Trophoblast cell (in vitro differentiated cells and primary cell): Measurements from ENCODE around the gene PANX1.
A peak's percentile ranks its signal among the peaks of the same experiment; 100 is the strongest.

Experiments
- DNase-seq, 2 donors: peaks; one replicate each; pipeline ENCODE4 v3.0.0-alpha.2; 2016
- H2AFZ ChIP-seq: 2 replicates; pipeline ENCODE4 v1.6.1; 2013; ENCODE audit warnings: low read length, moderate library complexity, mild to moderate bottlenecking; ENCODE audit not compliant: insufficient read depth, poor library complexity
- H2AK5ac ChIP-seq: 2 replicates; pipeline ENCODE4 v1.6.1; 2013; ENCODE audit warnings: mild to moderate bottlenecking, low read length
- H2BK120ac ChIP-seq: 2 replicates; pipeline ENCODE4 v1.6.1; 2013; ENCODE audit warnings: low read length, mild to moderate bottlenecking, moderate library complexity; ENCODE audit not compliant: insufficient read depth, poor library complexity
- H2BK12ac ChIP-seq: 2 replicates; pipeline ENCODE4 v1.6.1; 2013; ENCODE audit warnings: mild to moderate bottlenecking, low read length, moderate library complexity
- H2BK5ac ChIP-seq: 2 replicates; pipeline ENCODE4 v1.6.1; 2013; ENCODE audit warnings: low read length, low read depth, moderate library complexity, mild to moderate bottlenecking; ENCODE audit not compliant: poor library complexity
- H3K14ac ChIP-seq: 2 replicates; pipeline ENCODE4 v1.6.1; 2013; ENCODE audit warnings: mild to moderate bottlenecking, low read length
- H3K18ac ChIP-seq: 2 replicates; pipeline ENCODE4 v1.6.1; 2013; ENCODE audit warnings: mild to moderate bottlenecking, low read length
- H3K23ac ChIP-seq: 2 replicates; pipeline ENCODE4 v1.6.1; 2013; ENCODE audit warnings: low read length
- H3K27ac ChIP-seq: 2 replicates; pipeline ENCODE4 v1.5.1; 2013; ENCODE audit warnings: low read depth, mild to moderate bottlenecking, inconsistent platforms, low read length, moderate library complexity
- H3K27me3 ChIP-seq: 2 replicates; pipeline ENCODE4 v1.6.1; 2013; ENCODE audit warnings: inconsistent platforms, mild to moderate bottlenecking, low read length, moderate library complexity; ENCODE audit not compliant: insufficient read depth
- H3K36me3 ChIP-seq, 2 experiments: 1 replicate in 1 of 2; 2 replicates in 1 of 2; pipeline ENCODE4 v1.6.1; 2013; ENCODE audit warnings: low read length in 2 of 2, mild to moderate bottlenecking in 2 of 2, moderate library complexity in 1 of 2; ENCODE audit not compliant: insufficient read depth in 2 of 2, control insufficient read depth in 1 of 2
- H3K4ac ChIP-seq: 2 replicates; pipeline ENCODE4 v1.6.1; 2013; ENCODE audit warnings: low read depth, mild to moderate bottlenecking, low read length, moderate library complexity
- H3K4me1 ChIP-seq, 2 experiments: 1 replicate in 1 of 2; 2 replicates in 1 of 2; pipeline ENCODE4 v1.6.1; 2013; ENCODE audit warnings: low read length in 2 of 2, mild to moderate bottlenecking in 2 of 2, moderate library complexity in 1 of 2; ENCODE audit not compliant: insufficient read depth in 2 of 2, control insufficient read depth in 1 of 2
- H3K4me2 ChIP-seq: 2 replicates; pipeline ENCODE4 v1.6.1; 2013; ENCODE audit warnings: inconsistent platforms, mild to moderate bottlenecking, low read length, moderate library complexity
- H3K4me3 ChIP-seq: 2 replicates; pipeline ENCODE4 v1.5.1; 2013; ENCODE audit warnings: mild to moderate bottlenecking, low read depth, low read length, inconsistent platforms
- H3K79me1 ChIP-seq: one replicate; pipeline ENCODE4 v1.6.1; 2013; ENCODE audit warnings: low read length
- H3K79me2 ChIP-seq: 2 replicates; pipeline ENCODE4 v1.6.1; 2013; ENCODE audit warnings: low read length, mild to moderate bottlenecking; ENCODE audit not compliant: control insufficient read depth, insufficient read depth, poor library complexity
- H3K9ac ChIP-seq: 2 replicates; pipeline ENCODE4 v1.6.1; 2013; ENCODE audit warnings: mild to moderate bottlenecking, low read length
- H3K9me3 ChIP-seq: 2 replicates; pipeline ENCODE4 v1.6.1; 2013; ENCODE audit warnings: low read depth, mild to moderate bottlenecking, control low read depth, inconsistent platforms, low read length; ENCODE audit not compliant: insufficient read depth
- H4K12ac ChIP-seq: 2 replicates; pipeline ENCODE4 v1.6.1; 2013; ENCODE audit warnings: low read depth, mild to moderate bottlenecking, low read length, moderate library complexity
- H4K8ac ChIP-seq: 2 replicates; pipeline ENCODE4 v1.6.1; 2013; ENCODE audit warnings: low read depth, mild to moderate bottlenecking, low read length, moderate library complexity
- H4K91ac ChIP-seq: one replicate; pipeline ENCODE4 v1.6.1; 2013; ENCODE audit warnings: low read depth, mild to moderate bottlenecking, low read length, moderate library complexity
- WGBS: extraction: QIAGEN DNeasy Blood & Tissue Kit; methylation state at CpG from one replicate; pipeline ENCODE4 v1.1.7; 2013; ENCODE audit warnings: missing lambda C conversion rate; ENCODE audit not compliant: insufficient read length, insufficient coverage; ENCODE audit errors: extremely low coverage; 5-methylcytosine and 5-hydroxymethylcytosine counted together

PANX1 gene

DNA sequence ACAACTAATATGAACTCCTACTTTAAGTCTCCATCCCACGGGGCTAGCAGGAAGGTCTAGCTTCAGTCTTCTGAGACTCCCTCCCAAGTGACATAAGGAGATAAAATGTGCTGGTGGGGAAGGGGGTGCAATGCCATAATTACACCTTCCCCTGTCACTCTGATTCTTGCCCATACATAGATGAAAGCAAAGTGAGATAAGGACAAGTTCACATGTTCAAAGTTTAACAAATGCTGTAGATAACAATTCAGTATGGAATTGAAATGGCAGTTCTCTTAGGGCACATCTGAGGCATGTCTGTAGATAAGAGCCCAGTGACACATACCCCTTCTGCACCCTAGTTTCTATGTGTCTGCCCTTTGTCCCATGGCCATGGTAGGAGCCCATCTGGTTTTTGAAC, 38.2 kb upstream of the PANX1 start:
- WGBS = no CpG with 5 or more reads among the region's 1 CpG
- no peak overlapping the region for H4K91ac ChIP-seq
- no peaks in the 10 kb centered on the region for H3K36me3 ChIP-seq
- no peaks in the 10 kb centered on the region for H3K79me1 ChIP-seq
- no peak overlapping the region for H3K27ac ChIP-seq
- no peak overlapping the region for H2BK120ac ChIP-seq
- H3K14ac ChIP-seq = no peak overlapping the region
- no peak overlapping the region for H2BK5ac ChIP-seq
- no peak overlapping the region for H3K9ac ChIP-seq
- H3K18ac ChIP-seq = no peak overlapping the region
- no peaks in the 10 kb centered on the region for H3K9me3 ChIP-seq
- no peak overlapping the region for H3K4me2 ChIP-seq
- H2AK5ac ChIP-seq = no peak overlapping the region
- no peak overlapping the region for H2AFZ ChIP-seq
- no peaks in the 10 kb centered on the region for H3K27me3 ChIP-seq
- H3K23ac ChIP-seq = no peak overlapping the region
- no peak overlapping the region for H3K4me3 ChIP-seq
- DNase-seq = no peak
- no peak overlapping the region for H4K8ac ChIP-seq
- H4K12ac ChIP-seq = no peak overlapping the region
- H3K79me2 ChIP-seq = no peaks in the 10 kb centered on the region
- no peak overlapping the region for H3K4ac ChIP-seq
- no peak overlapping the region for H2BK12ac ChIP-seq
- H3K4me1 ChIP-seq = no peaks in the 10 kb centered on the region

GRCh38 chr11:94091091-94091490, 37.5 kb upstream of the PANX1 start:
- no peak overlapping the region for H4K8ac ChIP-seq
- no peak overlapping the region for H4K91ac ChIP-seq
- H3K18ac ChIP-seq = no peak overlapping the region
- H2BK5ac ChIP-seq = no peak overlapping the region
- no peak overlapping the region for H3K4me3 ChIP-seq
- H3K27ac ChIP-seq = no peak overlapping the region
- no peaks in the 10 kb centered on the region for H3K4me1 ChIP-seq
- no peak overlapping the region for H2AK5ac ChIP-seq
- H3K79me1 ChIP-seq = no peaks in the 10 kb centered on the region
- H3K4ac ChIP-seq = no peak overlapping the region
- H3K14ac ChIP-seq = no peak overlapping the region
- WGBS = no CpG with 5 or more reads among the region's 1 CpG
- H3K27me3 ChIP-seq = no peaks in the 10 kb centered on the region
- no peak overlapping the region for H3K9ac ChIP-seq
- no peak overlapping the region for H3K4me2 ChIP-seq
- H3K36me3 ChIP-seq = no peaks in the 10 kb centered on the region
- no peaks in the 10 kb centered on the region for H3K9me3 ChIP-seq
- H2BK120ac ChIP-seq = no peak overlapping the region
- H3K23ac ChIP-seq = no peak overlapping the region
- H2BK12ac ChIP-seq = no peak overlapping the region
- H2AFZ ChIP-seq = no peak overlapping the region
- no peak overlapping the region for H4K12ac ChIP-seq
- H3K79me2 ChIP-seq = no peaks in the 10 kb centered on the region
- DNase-seq = peak in 1 of 2 donors; percentile 12

GRCh38 chr11:94100253-94100652, 28.4 kb upstream of the PANX1 start:
- Histone ChIP-seq H3K27me3 (no peaks in the 10 kb centered on the region), H3K36me3 (no peaks in the 10 kb centered on the region), H3K14ac (no peak overlapping the region), H3K4me3 (no peak overlapping the region), H3K9ac (no peak overlapping the region), H2AK5ac (no peak overlapping the region), H4K8ac (no peak overlapping the region), H2BK5ac (no peak overlapping the region), H3K4me1 (no peaks in the 10 kb centered on the region), H3K4me2 (no peak overlapping the region), H2BK12ac (no peak overlapping the region), H2AFZ (no peak overlapping the region), H3K79me2 (no peaks in the 10 kb centered on the region), H3K4ac (no peak overlapping the region), H4K12ac (no peak overlapping the region), H4K91ac (no peak overlapping the region), H3K27ac (no peak overlapping the region), H2BK120ac (no peak overlapping the region), H3K23ac (no peak overlapping the region), H3K79me1 (no peaks in the 10 kb centered on the region), H3K9me3 (no peaks in the 10 kb centered on the region), H3K18ac (no peak overlapping the region)
- no peak for DNase-seq

DNA sequence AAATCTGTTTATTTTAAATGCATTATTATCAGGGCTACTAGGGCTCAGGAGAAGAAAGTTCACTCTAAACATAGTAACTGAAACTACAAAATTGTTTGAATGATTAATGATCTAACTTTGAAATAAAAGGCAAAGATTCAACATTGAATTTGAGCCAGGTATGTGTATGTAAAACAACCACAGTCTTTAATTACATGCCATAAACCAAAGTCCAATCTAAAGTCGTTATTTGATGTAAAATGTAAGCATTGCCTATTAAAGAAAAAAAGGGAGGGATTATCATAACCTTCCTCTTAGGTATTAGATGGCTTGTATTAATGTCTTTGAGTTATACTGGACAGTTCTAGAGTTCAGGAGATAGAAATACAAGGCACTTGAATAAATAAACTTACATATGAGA, 25.2 kb upstream of the PANX1 start:
- H3K4me1 ChIP-seq = no peaks in the 10 kb centered on the region
- H3K79me1 ChIP-seq = no peaks in the 10 kb centered on the region
- H3K4me3 ChIP-seq = no peak overlapping the region
- H3K27me3 ChIP-seq = no peaks in the 10 kb centered on the region
- no peak overlapping the region for H2BK12ac ChIP-seq
- no peak overlapping the region for H2BK120ac ChIP-seq
- no peak overlapping the region for H4K12ac ChIP-seq
- H2AFZ ChIP-seq = no peak overlapping the region
- H4K8ac ChIP-seq = no peak overlapping the region
- no peak overlapping the region for H2AK5ac ChIP-seq
- no CpG with 5 or more reads among the region's 1 CpG for WGBS
- H3K79me2 ChIP-seq = no peaks in the 10 kb centered on the region
- H3K4me2 ChIP-seq = no peak overlapping the region
- no peaks in the 10 kb centered on the region for H3K36me3 ChIP-seq
- no peak overlapping the region for H2BK5ac ChIP-seq
- H3K4ac ChIP-seq = no peak overlapping the region
- no peak overlapping the region for H3K9ac ChIP-seq
- no peak overlapping the region for H4K91ac ChIP-seq
- no peak overlapping the region for H3K18ac ChIP-seq
- DNase-seq = no peak
- no peak overlapping the region for H3K27ac ChIP-seq
- H3K14ac ChIP-seq = no peak overlapping the region
- H3K9me3 ChIP-seq = no peaks in the 10 kb centered on the region
- no peak overlapping the region for H3K23ac ChIP-seq

- H4K91ac ChIP-seq = no peak overlapping the region
- no peak overlapping the region for H3K27ac ChIP-seq
- H3K4me3 ChIP-seq = no peak overlapping the region
- H3K4me2 ChIP-seq = no peak overlapping the region
- H3K18ac ChIP-seq = no peak overlapping the region
- H2AK5ac ChIP-seq = no peak overlapping the region
- no peaks in the 10 kb centered on the region for H3K36me3 ChIP-seq
- H3K27me3 ChIP-seq = no peaks in the 10 kb centered on the region
- H3K79me2 ChIP-seq = no peaks in the 10 kb centered on the region
- no peak overlapping the region for H2AFZ ChIP-seq
- DNase-seq = no peak
- no peak overlapping the region for H2BK120ac ChIP-seq
- H2BK5ac ChIP-seq = no peak overlapping the region
- H2BK12ac ChIP-seq = no peak overlapping the region
- no peaks in the 10 kb centered on the region for H3K9me3 ChIP-seq
- H3K9ac ChIP-seq = no peak overlapping the region
- H3K14ac ChIP-seq = no peak overlapping the region
- H4K12ac ChIP-seq = no peak overlapping the region
- H3K79me1 ChIP-seq = no peaks in the 10 kb centered on the region
- H4K8ac ChIP-seq = no peak overlapping the region
- H3K4me1 ChIP-seq = no peaks in the 10 kb centered on the region
- no peak overlapping the region for H3K4ac ChIP-seq
- H3K23ac ChIP-seq = no peak overlapping the region
Observed at GRCh38 chr11:94104734-94105133, 23.9 kb upstream of the PANX1 start.
